PC-3 (cell line): Measurements from ENCODE around the gene SPATC1L. TPM values are rescaled to one million over a fixed set of nuclear protein-coding genes. Genes with fewer than 3 reads are reported as not detected.

ENCODE experiments used
- ATAC-seq: fragments of 200-7000 bp; cut with Tn5 transposase; 2 replicates; pipeline ENCODE4 v1.9.1; 2020; ENCODE audit warnings: mild to moderate bottlenecking, moderate library complexity
- BruUV-seq: library from RNA; stranded (reverse); fragments of 400-500 nt; replicated peaks from 2 replicates; lab custom pipeline; 2021; lab: Mats Ljungman, UMichigan
- CTCF ChIA-PET: fragments of 300-600 bp; sonication (Branson Sonifier 250); formaldehyde crosslinking; loops from one replicate; lab custom pipeline; 2022; ENCODE audit warnings: antibody characterized with exemption; lab: Charles Lee
- POLR2A ChIA-PET: fragments of 300-600 bp; sonication (Branson Sonifier 250); formaldehyde crosslinking; loops from one replicate; lab custom pipeline; 2022; ENCODE audit warnings: antibody characterized with exemption; ENCODE audit not compliant: unreplicated experiment; lab: Charles Lee
- DNase-seq: peaks from one replicate; pipeline ENCODE4 v3.0.0-alpha.2; 2015
- H2AFZ ChIP-seq: fragments of 300-600 bp; sonication (generic); 2 replicates; pipeline ENCODE4 v1.6.0; 2016; ENCODE audit warnings: antibody characterized with exemption, low read length
- H3F3A ChIP-seq: fragments of 300-600 bp; sonication (generic); one replicate; pipeline ENCODE4 v1.6.0; 2017; ENCODE audit warnings: antibody characterized with exemption, low read length, control low read depth, mild to moderate bottlenecking; ENCODE audit not compliant: unreplicated experiment
- H3K27ac ChIP-seq: fragments of 300-600 bp; sonication (generic); 2 replicates; pipeline ENCODE4 v1.5.1; 2016; ENCODE audit warnings: mild to moderate bottlenecking, low read length
- H3K27me3 ChIP-seq: fragments of 300-600 bp; sonication (generic); 2 replicates; pipeline ENCODE4 v1.6.1; 2016; ENCODE audit warnings: low read length, mixed read lengths
- H3K36me3 ChIP-seq: fragments of 300-600 bp; sonication (generic); 2 replicates; pipeline ENCODE4 v1.6.1; 2016; ENCODE audit warnings: low read depth, mixed run types, low read length, mixed read lengths
- H3K4me1 ChIP-seq: fragments of 300-600 bp; sonication (generic); 2 replicates; pipeline ENCODE4 v1.5.1; 2016; ENCODE audit warnings: low read length; ENCODE audit not compliant: insufficient read depth
- H3K4me2 ChIP-seq: fragments of 300-600 bp; sonication (generic); 2 replicates; pipeline ENCODE4 v1.6.0; 2016; ENCODE audit warnings: low read length
- H3K4me3 ChIP-seq: fragments of 300-600 bp; sonication (generic); 2 replicates; pipeline ENCODE4 v1.5.1; 2016; ENCODE audit warnings: mild to moderate bottlenecking, low read length, mixed read lengths
- H3K79me2 ChIP-seq: fragments of 300-600 bp; sonication (generic); 2 replicates; pipeline ENCODE4 v1.6.1; 2017; ENCODE audit warnings: low read length, mixed read lengths
- H3K9ac ChIP-seq: fragments of 300-600 bp; sonication (generic); 2 replicates; pipeline ENCODE4 v1.6.0; 2016; ENCODE audit warnings: mild to moderate bottlenecking, low read length
- H3K9me2 ChIP-seq: fragments of 300-600 bp; sonication (generic); replicated peaks from 2 replicates; pipeline ENCODE4 v1.6.1; 2016; ENCODE audit warnings: mixed run types, low read length, mixed read lengths
- H3K9me3 ChIP-seq: fragments of 300-600 bp; sonication (generic); 2 replicates; pipeline ENCODE4 v1.6.1; 2016; ENCODE audit warnings: low read length, mixed read lengths
- H4K20me1 ChIP-seq: fragments of 300-600 bp; sonication (generic); 2 replicates; pipeline ENCODE4 v1.6.1; 2016; ENCODE audit warnings: low read length, mixed read lengths
- EZH2 ChIP-seq: fragments of 300-600 bp; sonication (generic); IDR thresholded peaks from one replicate; pipeline ENCODE4 v1.6.1; 2017; ENCODE audit warnings: antibody characterized with exemption, mild to moderate bottlenecking, low read length; ENCODE audit not compliant: unreplicated experiment
- EZH2phosphoT487 ChIP-seq: fragments of 300-600 bp; sonication (generic); IDR thresholded peaks from 2 replicates; pipeline ENCODE4 v1.6.1; 2018; ENCODE audit warnings: mild to moderate bottlenecking, antibody characterized with exemption, low read length, borderline replicate concordance
- intact Hi-C: fragments of 100-400 bp; cut with micrococcal nuclease; formaldehyde crosslinking; loops from 2 replicates; pipeline ENCODE4 v1.9.0; 2023
- total RNA-seq: library from RNA; depleted of rRNA; stranded (reverse); fragments of >200 nt; gene quantifications from 2 replicates; pipeline ENCODE4 v1.2.3, GENCODE V29; 2014
- TF ChIP-seq, protein P1 (sequence below): fragments of 300-600 bp; sonication (generic); conservative IDR thresholded peaks from 2 replicates; pipeline ENCODE4 v1.5.1; 2017; ENCODE audit warnings: antibody characterized with exemption, low read depth, mild to moderate bottlenecking, low read length

The SPATC1L gene
- total RNA-seq, 1 experiment from 2014 or later: 41.7 TPM

GRCh38 chr21:46190491-46191131, 6.4 kb upstream of the SPATC1L start:
- no peaks in the 10 kb centered on the region for H3K9me2 ChIP-seq
- TSS peak; percentile 26 for BruUV-seq
- H3K27me3 ChIP-seq: no peaks in the 10 kb centered on the region
- no peak overlapping the region for H3K4me3 ChIP-seq
- ATAC-seq (no peak), DNase-seq (no peak)
- no peaks in the 10 kb centered on the region for H3K9me3 ChIP-seq
- POLR2A ChIA-PET: no interaction called here
- TF ChIP-seq EZH2phosphoT487: no peak
- TF ChIP-seq, protein P1, sequence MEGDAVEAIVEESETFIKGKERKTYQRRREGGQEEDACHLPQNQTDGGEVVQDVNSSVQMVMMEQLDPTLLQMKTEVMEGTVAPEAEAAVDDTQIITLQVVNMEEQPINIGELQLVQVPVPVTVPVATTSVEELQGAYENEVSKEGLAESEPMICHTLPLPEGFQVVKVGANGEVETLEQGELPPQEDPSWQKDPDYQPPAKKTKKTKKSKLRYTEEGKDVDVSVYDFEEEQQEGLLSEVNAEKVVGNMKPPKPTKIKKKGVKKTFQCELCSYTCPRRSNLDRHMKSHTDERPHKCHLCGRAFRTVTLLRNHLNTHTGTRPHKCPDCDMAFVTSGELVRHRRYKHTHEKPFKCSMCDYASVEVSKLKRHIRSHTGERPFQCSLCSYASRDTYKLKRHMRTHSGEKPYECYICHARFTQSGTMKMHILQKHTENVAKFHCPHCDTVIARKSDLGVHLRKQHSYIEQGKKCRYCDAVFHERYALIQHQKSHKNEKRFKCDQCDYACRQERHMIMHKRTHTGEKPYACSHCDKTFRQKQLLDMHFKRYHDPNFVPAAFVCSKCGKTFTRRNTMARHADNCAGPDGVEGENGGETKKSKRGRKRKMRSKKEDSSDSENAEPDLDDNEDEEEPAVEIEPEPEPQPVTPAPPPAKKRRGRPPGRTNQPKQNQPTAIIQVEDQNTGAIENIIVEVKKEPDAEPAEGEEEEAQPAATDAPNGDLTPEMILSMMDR: no peak
- TF ChIP-seq EZH2: no peak
- intact Hi-C loops: no loop called here
- H4K20me1 ChIP-seq: no peaks in the 10 kb centered on the region
- no peak overlapping the region for H3K4me2 ChIP-seq
- no peak overlapping the region for H3K9ac ChIP-seq
- CTCF ChIA-PET: interaction anchor here (1.1 kb wide), 1 partner anchor 217 kb away, joined by 5 read pairs; no protein-coding TSS in a partner anchor
- no peak overlapping the region for H2AFZ ChIP-seq
- peaks cover 4% of the 10 kb centered on the region; the same call in 1 of the 2 replicates for H3K36me3 ChIP-seq
- H3K79me2 ChIP-seq: no peaks in the 10 kb centered on the region
- H3F3A ChIP-seq: no peaks in the 10 kb centered on the region
- H3K27ac ChIP-seq: no peak overlapping the region
- peaks cover 34% of the 10 kb centered on the region for H3K4me1 ChIP-seq

DNA sequence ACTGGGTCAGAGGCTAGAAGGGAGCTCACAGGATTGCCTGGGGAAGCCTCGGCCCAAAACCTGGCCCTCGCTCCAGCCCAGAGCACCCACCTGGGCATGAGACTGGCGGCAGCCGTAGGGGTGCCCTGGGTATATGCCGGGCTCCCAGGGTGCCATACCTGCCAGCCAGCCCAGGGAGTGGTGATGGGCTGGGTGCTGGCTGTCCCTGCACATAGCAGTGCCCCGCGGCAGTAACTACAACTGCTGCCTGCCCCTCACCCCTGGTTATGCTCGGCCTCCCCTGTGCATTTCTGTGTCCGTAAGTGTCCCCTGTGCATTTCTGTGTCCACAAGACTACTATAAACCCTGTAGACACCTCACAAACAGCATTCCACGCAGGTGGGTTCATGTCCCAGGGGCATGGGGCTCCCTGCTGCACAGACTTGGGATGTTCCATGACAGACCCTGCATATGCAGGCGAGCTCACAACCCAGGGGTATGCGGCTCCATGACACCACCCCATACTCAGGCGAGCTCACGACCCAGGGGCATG, 5.8 kb upstream of the SPATC1L start:
- BruUV-seq: no TSS peak
- ATAC-seq: no peak

More for the DNA sequence above, 5.8 kb upstream of the SPATC1L start:
- Histone ChIP-seq H3K27ac (no peak overlapping the region), H3K79me2 (no peaks in the 10 kb centered on the region), H2AFZ (no peak overlapping the region), H3K9me3 (no peaks in the 10 kb centered on the region), H3K9ac (no peak overlapping the region), H3K36me3 (peaks cover 4% of the 10 kb centered on the region; the same call in 1 of the 2 replicates), H3K27me3 (no peaks in the 10 kb centered on the region), H3F3A (no peaks in the 10 kb centered on the region), H3K4me2 (no peak overlapping the region), H4K20me1 (no peaks in the 10 kb centered on the region), H3K4me1 (peaks cover 39% of the 10 kb centered on the region), H3K9me2 (no peaks in the 10 kb centered on the region), H3K4me3 (no peak overlapping the region)
- intact Hi-C loops: loop anchor here (2.0 kb wide), 1 partner anchor 43 kb away; no protein-coding TSS in a partner anchor
- no peak for TF ChIP-seq EZH2phosphoT487
- TF ChIP-seq, protein P1: no peak
- TF ChIP-seq EZH2: no peak
- ChIA-PET POLR2A (no interaction called here), CTCF (interaction anchor here (1.1 kb wide), 1 partner anchor 216 kb away, joined by 5 read pairs; no protein-coding TSS in a partner anchor)
- DNase-seq: no peak
